HL-60 (cell line): Measurements from ENCODE around the gene MCHR1.
"Not testable (repeated sequence)": the region's sequence is repeated elsewhere in the genome, so short reads cannot be mapped to it uniquely, and the experiment has no call there.

Experiments
- DNase-seq, 2 experiments: peaks; one replicate each; pipeline ENCODE4 v3.0.0-alpha.2; 2010 to 2020; ENCODE audit warnings: low read depth in 1 of 2, low spot score in 1 of 2
- H3K27ac ChIP-seq: fragments of 250-450 bp; sonication (Bioruptor Pico); replicated peaks from 2 replicates; pipeline ENCODE4 v1.5.1; 2020; ENCODE audit warnings: mild to moderate bottlenecking, moderate library complexity
- H3K27me3 ChIP-seq: fragments of 250-450 bp; sonication (Bioruptor Pico); 2 replicates; pipeline ENCODE4 v1.5.1; 2021; ENCODE audit warnings: mild to moderate bottlenecking, moderate library complexity; ENCODE audit not compliant: insufficient read depth, poor library complexity, severe bottlenecking
- H3K4me3 ChIP-seq: replicated peaks from 2 replicates; pipeline ENCODE4 v1.5.1; 2011; ENCODE audit warnings: mild to moderate bottlenecking, control low read depth, low read length; ENCODE audit not compliant: insufficient read depth
- CTCF ChIP-seq: IDR thresholded peaks from one replicate; pipeline ENCODE4 v1.5.1; 2011; ENCODE audit warnings: low read length, control low read depth, inconsistent platforms; ENCODE audit not compliant: insufficient read depth
- GABPA ChIP-seq: IDR thresholded peaks from 2 replicates; pipeline ENCODE4 v1.6.1; 2012; ENCODE audit warnings: low read depth
- POLR2AphosphoS5 ChIP-seq: IDR thresholded peaks from 2 replicates; pipeline ENCODE4 v1.6.1; 2012; ENCODE audit warnings: low read depth
- REST ChIP-seq: IDR thresholded peaks from 2 replicates; pipeline ENCODE4 v1.6.1; 2012; ENCODE audit warnings: low read depth; ENCODE audit not compliant: insufficient replicate concordance
- SPI1 ChIP-seq: IDR thresholded peaks from 2 replicates; pipeline ENCODE4 v1.6.1; 2012; ENCODE audit warnings: low read depth, mild to moderate bottlenecking, borderline replicate concordance

The MCHR1 gene

GRCh38 chr22:40716116-40716515 is 36.8 kb downstream of the MCHR1 start:
- no peak for TF ChIP-seq CTCF
- TF ChIP-seq SPI1 = no peak
- Histone ChIP-seq H3K27ac (no peak overlapping the region), H3K4me3 (no peak overlapping the region), H3K27me3 (no peaks in the 10 kb centered on the region)
- DNase-seq = no peak

GRCh38 chr22:40717657-40718056 is 38.4 kb downstream of the MCHR1 start:
- not testable (repeated sequence) for H3K27me3 ChIP-seq, DNase-seq, H3K27ac ChIP-seq, H3K4me3 ChIP-seq

GRCh38 chr22:40718250-40719204 is 39.2 kb downstream of the MCHR1 start:
- Histone ChIP-seq H3K27me3 (no peaks in the 10 kb centered on the region), H3K4me3 (no peak overlapping the region), H3K27ac (no peak overlapping the region)
- TF ChIP-seq POLR2AphosphoS5 = no peak
- no peak for TF ChIP-seq GABPA
- no peak for TF ChIP-seq REST
- TF ChIP-seq SPI1 = no peak
- TF ChIP-seq CTCF = no peak
- DNase-seq = no peak

GRCh38 chr22:40719599-40719998 is 40.3 kb downstream of the MCHR1 start:
- Histone ChIP-seq H3K27me3 (no peaks in the 10 kb centered on the region), H3K27ac (no peak overlapping the region), H3K4me3 (no peak overlapping the region)
- DNase-seq = no peak
- no peak for TF ChIP-seq CTCF
- no peak for TF ChIP-seq POLR2AphosphoS5

GRCh38 chr22:40720156-40720537 is 40.9 kb downstream of the MCHR1 start:
- not testable (repeated sequence) for H3K27me3 ChIP-seq, H3K4me3 ChIP-seq, DNase-seq, H3K27ac ChIP-seq
